8988T (cell line): ENCODE data around the gene MRM3.
"Not testable (repeated sequence)": the region's sequence is repeated elsewhere in the genome, so short reads cannot be mapped to it uniquely, and the experiment has no call there.

ENCODE experiments used
- DNase-seq: peaks from one replicate; pipeline ENCODE4 v3.0.0; 2011

Gene MRM3

DNA sequence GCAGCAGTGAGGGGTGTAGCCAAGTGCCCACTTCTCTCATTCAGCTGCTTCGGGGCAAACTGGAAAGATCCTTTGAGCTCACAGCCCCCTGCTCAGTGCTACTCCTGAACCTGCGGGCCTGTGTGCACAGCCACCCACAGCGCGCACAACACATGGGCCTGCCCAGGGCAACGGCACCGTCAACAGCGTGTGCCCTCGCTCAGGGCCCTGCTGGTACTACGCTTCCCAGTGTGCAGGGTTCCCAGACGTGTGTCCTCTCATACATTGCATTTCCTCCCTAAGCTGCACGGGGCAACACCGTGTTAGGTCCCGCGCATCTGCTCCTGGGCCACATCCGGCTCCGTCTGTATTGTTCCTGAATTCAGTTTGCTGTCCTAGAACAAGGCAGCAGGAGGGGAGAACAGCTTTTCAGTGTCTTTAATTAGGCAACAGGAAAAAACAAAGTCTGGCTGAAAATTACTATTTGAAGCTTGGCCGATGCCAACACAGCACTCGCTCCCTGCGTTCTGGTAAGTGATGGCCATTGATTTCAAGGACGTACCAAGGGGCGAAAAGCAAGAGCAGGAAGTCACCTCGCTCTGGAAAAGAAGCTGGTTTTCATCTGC, 15.2 kb downstream of the MRM3 start:
- no peak for DNase-seq

DNA sequence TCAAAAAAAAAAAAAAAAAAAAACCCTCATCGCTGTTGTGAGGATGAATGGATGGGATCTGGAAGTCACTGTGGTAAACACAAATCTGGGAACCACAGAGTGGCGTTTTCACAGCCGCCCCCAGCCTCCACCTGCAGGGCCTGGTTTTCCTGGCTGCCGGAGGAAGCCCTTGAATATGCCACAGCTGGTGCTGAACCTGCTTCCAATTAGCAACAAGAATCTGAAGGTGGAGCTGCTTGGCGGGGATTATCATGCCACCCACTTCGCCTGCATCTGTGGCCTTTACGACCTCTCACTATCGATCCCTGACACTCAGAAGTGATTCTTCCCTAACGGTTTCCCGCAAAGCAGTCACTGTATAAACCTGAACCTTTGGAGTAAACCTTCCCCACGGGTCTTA, 16.1 kb downstream of the MRM3 start:
- no peak for DNase-seq

- DNase-seq = no peak
Observed at GRCh38 chr17:799261-799660, 17.1 kb downstream of the MRM3 start.

DNA sequence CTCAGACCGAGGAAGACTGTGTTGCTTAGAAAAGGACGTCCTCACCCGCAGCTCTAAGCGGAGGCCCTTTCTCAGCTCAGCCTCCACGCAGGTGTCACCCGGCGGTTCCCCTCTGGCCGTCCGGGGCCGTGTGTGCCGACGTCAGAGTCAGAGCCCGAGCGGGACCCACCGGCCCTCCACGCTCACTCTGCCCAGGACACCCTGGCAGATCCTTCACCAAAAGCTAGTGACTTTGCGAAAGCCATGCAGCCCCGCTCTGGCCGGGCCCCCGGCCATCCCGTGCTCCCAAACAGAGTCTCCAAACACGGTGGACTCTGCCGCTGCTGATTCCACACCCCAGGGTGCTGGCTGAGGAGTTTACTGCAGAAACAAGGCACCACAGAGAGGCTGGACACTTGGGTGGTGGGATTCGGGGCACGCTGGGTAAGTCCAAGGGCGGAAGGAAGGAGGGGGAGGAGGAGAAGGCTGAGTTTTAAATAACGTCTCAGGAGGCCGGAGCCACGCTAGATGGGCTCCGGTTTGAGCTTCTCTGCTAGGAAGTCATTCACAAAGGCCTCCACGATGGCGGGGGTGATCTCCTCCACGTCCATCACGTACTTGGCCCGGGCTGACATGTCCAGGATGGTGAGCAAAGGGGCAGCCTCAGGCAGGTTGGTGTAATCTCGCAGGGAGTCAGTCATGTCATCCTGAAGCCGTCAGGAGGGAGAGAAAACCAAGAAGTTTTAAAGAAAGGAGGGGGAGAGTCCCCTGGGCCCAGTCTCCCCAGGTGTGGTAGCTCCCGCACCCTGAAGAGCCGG, 18.5 kb downstream of the MRM3 start:
- DNase-seq = no peak

DNA sequence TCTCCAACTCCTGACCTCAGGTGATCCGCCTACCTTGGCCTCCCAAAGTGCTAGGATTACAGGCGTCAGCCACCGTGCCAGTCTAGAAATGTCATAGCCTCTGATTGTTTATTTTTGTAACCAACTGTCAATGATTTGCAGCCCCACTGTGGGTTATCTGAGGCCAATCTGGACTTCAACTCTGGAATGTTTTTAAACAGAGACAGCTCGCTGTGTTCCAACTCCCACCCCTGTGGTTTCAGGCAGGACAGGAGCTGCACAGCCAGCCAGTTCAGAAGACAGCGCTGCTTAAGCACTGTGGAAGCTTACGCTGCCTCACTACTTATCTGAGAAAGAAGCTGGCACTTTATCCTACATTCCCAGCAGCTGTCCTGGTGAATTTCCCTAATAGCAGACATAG, 19.5 kb downstream of the MRM3 start:
- DNase-seq = no peak

- DNase-seq = no peak
Observed at GRCh38 chr17:802481-802880, 20.3 kb downstream of the MRM3 start.

- DNase-seq = no peak
Observed at GRCh38 chr17:802901-803881, 21.0 kb downstream of the MRM3 start.

GRCh38 chr17:804541-805435, 22.6 kb downstream of the MRM3 start:
- no peak for DNase-seq

DNA sequence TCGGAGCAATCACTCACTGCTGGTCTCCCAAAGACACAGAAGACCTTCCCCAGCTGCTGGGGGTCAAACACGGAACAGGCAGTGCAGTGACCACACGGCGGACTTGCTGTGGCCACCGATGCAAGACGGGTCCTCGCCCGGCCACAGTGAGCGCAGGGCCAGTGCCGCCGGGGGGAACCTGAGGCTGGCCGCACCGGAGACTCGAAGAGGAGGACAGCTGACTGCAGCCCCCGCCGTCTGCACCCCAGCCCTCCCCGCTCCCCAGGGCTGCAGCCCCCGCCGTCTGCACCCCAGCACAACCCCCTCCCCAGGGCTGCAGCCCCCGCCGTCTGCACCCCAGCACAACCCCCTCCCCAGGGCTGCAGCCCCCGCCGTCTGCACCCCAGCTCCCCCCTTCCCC, 23.7 kb downstream of the MRM3 start:
- DNase-seq = not testable (repeated sequence)

DNA sequence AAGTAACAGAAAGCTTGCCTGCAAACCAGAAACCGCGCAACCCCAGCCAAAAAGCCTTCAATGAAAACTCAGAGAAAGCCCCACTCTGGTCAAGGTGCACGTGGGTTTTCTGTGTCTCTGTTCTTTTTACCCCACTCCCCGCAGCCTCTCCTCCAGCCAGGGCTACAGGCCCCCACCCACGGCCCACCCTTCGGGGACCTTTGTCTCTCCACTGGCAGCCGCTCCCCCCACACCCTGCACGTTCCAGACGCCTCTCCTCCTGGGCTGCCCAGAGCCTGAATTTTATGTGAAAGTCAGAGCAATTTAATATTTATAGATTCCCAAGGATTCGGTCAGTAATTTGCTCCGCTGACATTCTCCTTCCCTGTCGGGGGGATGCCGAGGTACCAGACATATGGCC, 24.2 kb downstream of the MRM3 start:
- no peak for DNase-seq

DNA sequence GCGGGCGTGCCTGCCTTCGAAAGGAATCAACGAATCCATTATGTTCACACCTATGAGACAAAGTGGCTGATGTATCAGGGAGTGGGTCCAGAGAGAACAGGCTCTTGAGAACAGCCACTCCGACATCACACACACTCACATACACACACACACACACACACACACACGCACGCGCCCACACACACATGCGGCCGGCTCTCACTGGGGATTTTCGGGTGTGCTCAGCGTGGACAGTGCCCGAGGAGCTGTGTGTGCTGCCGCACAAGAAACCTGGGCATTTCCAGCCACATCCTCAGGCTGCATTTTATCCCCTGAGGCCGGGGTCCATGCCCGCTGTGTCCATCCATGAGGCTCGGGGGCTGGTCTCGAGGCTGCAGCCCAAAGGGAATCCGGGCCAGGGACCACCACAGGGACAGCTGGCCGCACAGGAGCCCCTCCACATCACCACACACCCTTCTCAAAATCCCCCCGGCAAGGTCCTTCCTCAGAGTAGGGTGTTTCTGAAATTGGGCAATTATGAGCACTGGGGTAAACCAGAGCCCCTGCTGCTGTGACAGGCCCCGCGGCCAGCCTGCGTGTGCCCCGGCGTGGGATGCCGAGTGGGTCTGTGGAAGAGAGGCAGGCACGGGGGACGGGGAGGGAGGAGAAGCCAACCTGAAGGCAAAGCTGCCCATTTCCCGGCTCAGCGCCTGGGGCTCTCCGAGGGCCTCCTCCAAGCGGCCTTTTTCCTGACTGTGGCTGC, 24.8 kb downstream of the MRM3 start:
- DNase-seq = no peak

DNA sequence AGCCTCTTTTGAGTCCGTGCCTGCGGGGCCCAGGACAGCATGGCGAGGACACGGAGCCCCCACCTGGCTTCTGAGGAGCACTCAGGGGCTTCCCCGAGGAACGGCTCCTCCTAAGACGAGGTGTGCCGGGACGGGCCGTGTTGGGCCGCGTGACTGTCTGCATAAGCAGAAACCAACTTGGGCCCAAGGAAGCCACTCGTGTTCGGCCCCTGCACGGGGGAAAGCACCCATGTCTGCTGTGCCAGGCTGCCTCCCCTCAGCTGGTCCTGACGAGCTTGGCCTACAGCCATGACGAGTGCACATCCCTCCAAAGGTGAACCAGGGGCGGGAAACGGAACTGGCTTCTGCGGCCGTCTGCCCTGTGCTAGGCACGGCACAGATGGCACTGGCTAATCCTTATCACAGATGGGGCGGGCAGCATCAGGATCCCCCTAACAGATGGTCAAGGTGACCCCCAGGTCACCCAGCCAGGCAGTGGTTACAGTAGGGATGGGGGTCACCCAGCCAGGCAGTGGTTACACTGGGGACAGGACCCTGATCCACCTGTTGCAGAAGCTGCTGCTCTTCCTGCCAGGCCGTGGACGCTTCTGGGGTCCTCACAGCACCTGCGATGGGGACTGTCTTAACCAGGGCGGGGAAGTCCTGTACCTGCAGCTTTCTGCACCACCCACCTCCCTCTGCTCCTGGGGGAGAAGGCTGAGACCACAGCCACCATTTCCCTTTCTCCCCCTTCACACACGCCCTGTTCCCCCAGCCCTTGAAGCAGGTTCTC, 25.6 kb downstream of the MRM3 start:
- DNase-seq = no peak

GRCh38 chr17:811051-811784, 29.1 kb downstream of the MRM3 start:
- DNase-seq = no peak

DNA sequence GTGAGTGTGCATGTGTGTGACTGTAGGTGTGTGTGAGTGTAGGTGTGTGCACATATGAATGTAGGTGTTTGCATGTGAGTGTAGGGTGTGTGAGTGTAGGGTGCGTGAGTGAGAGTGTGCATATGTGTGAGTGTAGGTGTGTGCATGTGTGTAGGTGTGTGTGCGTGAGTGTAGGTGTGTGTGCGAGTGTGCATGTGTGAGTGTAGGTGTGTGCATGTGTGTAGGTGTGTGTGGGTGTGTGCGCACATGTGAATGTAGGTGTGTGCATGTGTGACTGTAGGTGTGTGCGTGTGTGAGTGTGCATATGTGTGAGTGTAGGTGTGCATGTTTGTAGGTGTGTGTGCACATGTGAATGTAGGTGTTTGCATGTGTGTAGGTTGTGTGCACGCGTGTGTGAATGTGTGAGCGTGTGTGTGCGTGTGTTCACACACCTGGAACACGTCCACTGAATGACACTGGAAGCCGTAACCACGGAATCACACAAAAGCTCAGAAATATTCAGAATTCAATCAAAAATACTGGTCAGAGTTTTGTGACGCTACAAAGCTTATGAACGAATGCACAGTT, 30.6 kb downstream of the MRM3 start:
- no peak for DNase-seq

GRCh38 chr17:814371-814770, 32.2 kb downstream of the MRM3 start:
- DNase-seq = no peak

GRCh38 chr17:819251-819650, 37.1 kb downstream of the MRM3 start:
- no peak for DNase-seq

DNA sequence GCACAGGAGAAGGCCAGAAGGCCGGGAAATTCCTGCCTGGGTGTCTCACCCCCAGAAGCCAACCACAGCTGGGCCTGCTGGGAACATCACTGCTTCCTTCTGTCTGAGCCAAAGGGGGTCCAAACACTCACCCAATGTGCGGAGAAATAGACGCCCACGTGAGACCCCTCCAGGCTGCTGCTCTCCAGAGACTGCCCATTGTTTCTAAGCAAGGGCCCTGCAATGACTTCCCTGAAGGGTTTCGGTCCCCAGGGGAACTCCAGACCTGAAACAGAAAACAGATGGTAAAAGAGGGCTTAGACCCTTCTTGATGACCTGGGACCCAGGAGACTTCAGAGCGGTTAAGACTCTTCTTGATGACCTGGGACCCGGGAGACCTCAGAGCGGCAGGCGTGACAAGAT, 41.3 kb downstream of the MRM3 start:
- DNase-seq = no peak

DNA sequence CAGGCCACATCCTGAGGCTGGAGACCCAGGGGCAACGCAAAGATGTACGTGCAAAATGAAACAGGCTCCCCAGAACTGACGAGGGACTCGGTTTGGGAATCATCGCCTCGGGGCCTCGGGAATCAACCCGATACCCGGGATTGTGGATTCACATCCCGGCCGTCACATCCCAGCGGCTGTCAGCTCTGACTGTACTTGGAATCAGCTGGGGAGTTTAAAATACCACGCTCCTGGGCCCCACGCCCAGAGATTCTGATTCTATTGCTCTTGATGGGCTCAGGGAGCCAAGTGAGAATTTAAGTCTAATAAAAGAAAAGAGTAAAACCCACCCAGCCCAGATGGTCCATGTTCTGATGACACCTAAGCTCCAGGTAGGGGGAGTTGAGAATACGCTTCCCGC, 42.2 kb downstream of the MRM3 start:
- no peak for DNase-seq

GRCh38 chr17:825216-825615, 43.1 kb downstream of the MRM3 start:
- DNase-seq = no peak

- no peak for DNase-seq
Observed at GRCh38 chr17:826778-827177, 44.6 kb downstream of the MRM3 start.
